Measurements from ENCODE around the gene FUT2.
"Not testable (repeated sequence)": the region's sequence is repeated elsewhere in the genome, so short reads cannot be mapped to it uniquely, and the experiment has no call there.

Gene FUT2

GRCh38 chr19:48695743-48696352 lies at the start of gene FUT2:
TSS of gene FUT2 (plus strand) at chr19:48695971. CDS start at chr19:48702957, 6,986 bp downstream.
- no peak for DNase-seq

GRCh38 chr19:48646001-48646721 lies 49.6 kb upstream of the FUT2 start, which contains the start of gene CA11:
TSS of gene CA11 (minus strand) at chr19:48646187. CDS start at chr19:48645632, 555 bp downstream.
- peak; percentile 49 to 77 for DNase-seq

- no peak for DNase-seq
Measured at GRCh38 chr19:48646722-48647216, 49.0 kb upstream of the FUT2 start.

- no peak for DNase-seq
Measured at GRCh38 chr19:48648134-48648533, 47.6 kb upstream of the FUT2 start.

- no peak for DNase-seq
Measured at GRCh38 chr19:48650974-48651682, 44.6 kb upstream of the FUT2 start.

- no peak for DNase-seq
Measured at GRCh38 chr19:48651683-48652048, 44.1 kb upstream of the FUT2 start.

GRCh38 chr19:48654299-48655059 lies 41.3 kb upstream of the FUT2 start:
- DNase-seq, result no peak

GRCh38 chr19:48656840-48657474 lies 38.8 kb upstream of the FUT2 start:
- DNase-seq, result no peak

- not testable (repeated sequence) for DNase-seq
Measured at GRCh38 chr19:48657828-48658227, 37.9 kb upstream of the FUT2 start.

GRCh38 chr19:48658483-48658882 lies 37.3 kb upstream of the FUT2 start:
- no peak for DNase-seq

- DNase-seq, result peak in 1 of 2 experiments; percentile 22
Measured at GRCh38 chr19:48659768-48660167, 36.0 kb upstream of the FUT2 start.

GRCh38 chr19:48660852-48661710 lies 34.7 kb upstream of the FUT2 start:
- peak; percentile 85 to 90 for DNase-seq

GRCh38 chr19:48661711-48662090 lies 34.1 kb upstream of the FUT2 start:
- DNase-seq, result no peak

GRCh38 chr19:48663667-48664066 lies 32.1 kb upstream of the FUT2 start:
- DNase-seq, result no peak

GRCh38 chr19:48664476-48664875 lies 31.3 kb upstream of the FUT2 start:
- DNase-seq, result no peak

- DNase-seq, result no peak
Measured at GRCh38 chr19:48665786-48666185, 30.0 kb upstream of the FUT2 start.

GRCh38 chr19:48668332-48668731 lies 27.4 kb upstream of the FUT2 start:
- DNase-seq, result no peak

GRCh38 chr19:48668761-48669160 lies 27.0 kb upstream of the FUT2 start:
- DNase-seq, result no peak

- no peak for DNase-seq
Measured at GRCh38 chr19:48669903-48670668, 25.7 kb upstream of the FUT2 start.

- no peak for DNase-seq
Measured at GRCh38 chr19:48670699-48671445, 24.9 kb upstream of the FUT2 start.
